ENCODE results near the gene GRAMD4.
A peak's percentile ranks its signal among the peaks of the same experiment; 100 is the strongest.

The GRAMD4 gene

GRCh38 chr22:46676881-46677280, 56.7 kb downstream of the GRAMD4 start:
- TF ChIP-seq GATA2 (IDR thresholded peaks at IDR 0.05; ENCODE audit: low read depth, low read length) (no peak), GATA3 (IDR thresholded peaks at IDR 0.05; ENCODE audit: low read depth, low read length) (no peak)

- TF ChIP-seq GATA2 (IDR thresholded peaks at IDR 0.05; ENCODE audit: low read depth, low read length) = no peak
Observed at GRCh38 chr22:46677323-46678002, 57.3 kb downstream of the GRAMD4 start.

- no peak for TF ChIP-seq GATA2 (IDR thresholded peaks at IDR 0.05; ENCODE audit: low read depth, low read length)
- TF ChIP-seq GATA3 (IDR thresholded peaks at IDR 0.05; ENCODE audit: low read depth, low read length) = no peak
Observed at GRCh38 chr22:46678003-46678657, 57.9 kb downstream of the GRAMD4 start.

- TF ChIP-seq GATA2 (IDR thresholded peaks at IDR 0.05; ENCODE audit: low read depth, low read length) (no peak), GATA3 (IDR thresholded peaks at IDR 0.05; ENCODE audit: low read depth, low read length) (no peak)
Observed at GRCh38 chr22:46678785-46679700, 58.9 kb downstream of the GRAMD4 start.

GRCh38 chr22:46679706-46680269, 59.6 kb downstream of the GRAMD4 start:
- no peak for TF ChIP-seq GATA3 (IDR thresholded peaks at IDR 0.05; ENCODE audit: low read depth, low read length)
- no peak for TF ChIP-seq GATA2 (IDR thresholded peaks at IDR 0.05; ENCODE audit: low read depth, low read length)

GRCh38 chr22:46681010-46681409, 60.8 kb downstream of the GRAMD4 start:
- no peak for TF ChIP-seq GATA2 (IDR thresholded peaks at IDR 0.05; ENCODE audit: low read depth, low read length)
- TF ChIP-seq GATA3 (IDR thresholded peaks at IDR 0.05; ENCODE audit: low read depth, low read length) = no peak

- TF ChIP-seq GATA3 (IDR thresholded peaks at IDR 0.05; ENCODE audit: low read depth, low read length) (no peak), GATA2 (IDR thresholded peaks at IDR 0.05; ENCODE audit: low read depth, low read length) (no peak)
Observed at GRCh38 chr22:46682011-46682731, 62.0 kb downstream of the GRAMD4 start.

- TF ChIP-seq GATA3 (IDR thresholded peaks at IDR 0.05; ENCODE audit: low read depth, low read length) (no peak), GATA2 (IDR thresholded peaks at IDR 0.05; ENCODE audit: low read depth, low read length) (peak; percentile 52; the same call in 1 of the 2 replicates)
Observed at GRCh38 chr22:46684706-46685105, 64.5 kb downstream of the GRAMD4 start.

- TF ChIP-seq GATA3 (IDR thresholded peaks at IDR 0.05; ENCODE audit: low read depth, low read length) (no peak), GATA2 (IDR thresholded peaks at IDR 0.05; ENCODE audit: low read depth, low read length) (no peak)
Observed at GRCh38 chr22:46686221-46687047, 66.2 kb downstream of the GRAMD4 start.

- no peak for TF ChIP-seq GATA3 (IDR thresholded peaks at IDR 0.05; ENCODE audit: low read depth, low read length)
- no peak for TF ChIP-seq GATA2 (IDR thresholded peaks at IDR 0.05; ENCODE audit: low read depth, low read length)
Observed at GRCh38 chr22:46687048-46687444, 66.9 kb downstream of the GRAMD4 start.

- TF ChIP-seq GATA3 (IDR thresholded peaks at IDR 0.05; ENCODE audit: low read depth, low read length) (no peak), GATA2 (IDR thresholded peaks at IDR 0.05; ENCODE audit: low read depth, low read length) (no peak)
Observed at GRCh38 chr22:46687460-46687859, 67.3 kb downstream of the GRAMD4 start.

GRCh38 chr22:46688949-46689348, 68.8 kb downstream of the GRAMD4 start:
- TF ChIP-seq GATA3 (IDR thresholded peaks at IDR 0.05; ENCODE audit: low read depth, low read length) = no peak
- TF ChIP-seq GATA2 (IDR thresholded peaks at IDR 0.05; ENCODE audit: low read depth, low read length) = no peak

GRCh38 chr22:46690146-46690545, 70.0 kb downstream of the GRAMD4 start:
- TF ChIP-seq GATA2 (IDR thresholded peaks at IDR 0.05; ENCODE audit: low read depth, low read length) (no peak), GATA3 (IDR thresholded peaks at IDR 0.05; ENCODE audit: low read depth, low read length) (no peak)

All from SH-SY5Y (cell line).